IPS-11a (cell line): ENCODE data around the gene PVALB.

Experiments
- H3K4me3 ChIP-seq: one replicate; pipeline ENCODE4 v1.5.1; 2013; ENCODE audit warnings: low read depth, low read length, control low read depth

Gene PVALB, protein sequence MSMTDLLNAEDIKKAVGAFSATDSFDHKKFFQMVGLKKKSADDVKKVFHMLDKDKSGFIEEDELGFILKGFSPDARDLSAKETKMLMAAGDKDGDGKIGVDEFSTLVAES

DNA sequence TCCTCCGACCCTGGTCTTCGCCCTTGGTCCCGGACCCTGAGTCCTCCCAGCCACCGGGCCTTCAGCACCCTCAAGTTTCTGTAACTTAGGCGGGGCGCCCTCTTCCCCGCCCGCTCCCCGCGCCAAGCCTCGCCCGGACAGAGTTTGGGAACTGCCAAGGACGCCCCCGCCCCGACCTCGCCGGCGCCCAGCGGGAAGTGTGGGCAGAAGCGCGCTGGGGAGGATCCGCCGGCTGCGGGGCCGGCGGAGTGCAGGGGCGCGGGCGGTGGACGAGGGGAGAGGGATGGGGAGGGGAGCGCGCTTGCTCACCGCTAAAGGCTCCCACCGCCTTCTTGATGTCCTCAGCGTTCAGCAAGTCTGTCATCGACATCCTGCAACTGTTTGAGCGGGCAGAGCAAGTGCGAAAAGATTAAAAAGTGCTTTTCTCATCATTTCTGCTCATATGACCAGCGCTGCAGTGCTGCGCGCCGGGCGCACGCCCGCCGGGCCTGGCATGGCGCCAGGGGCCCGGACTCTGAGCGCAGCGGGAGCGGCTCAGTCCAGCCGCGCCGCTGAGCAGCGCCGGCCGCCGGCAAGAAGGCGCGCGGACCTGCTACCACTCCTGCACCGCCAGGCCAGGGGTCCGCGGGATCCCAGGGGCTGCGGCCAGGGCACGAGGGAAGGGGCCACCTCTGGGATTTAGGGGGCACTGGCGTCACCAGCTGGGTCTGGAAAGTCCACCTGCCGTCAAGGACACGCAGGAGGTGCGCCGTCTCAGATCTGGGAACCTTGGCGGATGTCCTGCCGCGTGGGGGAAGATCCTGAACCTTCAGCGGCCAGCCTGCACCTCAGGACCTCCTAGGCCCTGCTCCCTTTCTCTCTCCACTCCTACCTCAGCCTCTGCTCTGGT lies at the start of gene PVALB:
Gene PVALB (minus strand): TSS at position 400 of the 889 bp plus-strand sequence. CDS start 30 bp downstream, at position 370.
- peak within 1 kb of the TSS; percentile 44 for H3K4me3 ChIP-seq

DNA sequence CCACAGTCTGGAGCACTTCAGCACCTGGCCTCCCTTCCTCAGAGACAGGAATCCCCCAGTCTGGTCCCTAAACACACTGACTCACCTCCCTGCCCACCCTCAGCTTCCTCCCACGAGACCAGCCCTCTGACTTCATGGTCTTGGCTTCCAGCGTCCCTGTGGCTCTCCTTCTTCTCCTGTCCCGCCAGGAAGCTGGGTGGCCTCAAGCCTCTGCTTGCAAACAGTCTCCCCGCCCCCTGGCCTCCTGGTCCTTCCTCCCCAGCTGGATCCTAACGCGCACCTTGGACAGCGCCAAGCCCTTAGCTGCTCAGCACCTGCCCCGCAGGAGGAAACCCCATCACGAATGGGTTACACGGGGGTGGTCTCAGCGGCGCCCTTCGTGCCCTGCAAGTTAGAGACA lies 48.5 kb upstream of the PVALB start:
- H3K4me3 ChIP-seq, result no peak overlapping the region

DNA sequence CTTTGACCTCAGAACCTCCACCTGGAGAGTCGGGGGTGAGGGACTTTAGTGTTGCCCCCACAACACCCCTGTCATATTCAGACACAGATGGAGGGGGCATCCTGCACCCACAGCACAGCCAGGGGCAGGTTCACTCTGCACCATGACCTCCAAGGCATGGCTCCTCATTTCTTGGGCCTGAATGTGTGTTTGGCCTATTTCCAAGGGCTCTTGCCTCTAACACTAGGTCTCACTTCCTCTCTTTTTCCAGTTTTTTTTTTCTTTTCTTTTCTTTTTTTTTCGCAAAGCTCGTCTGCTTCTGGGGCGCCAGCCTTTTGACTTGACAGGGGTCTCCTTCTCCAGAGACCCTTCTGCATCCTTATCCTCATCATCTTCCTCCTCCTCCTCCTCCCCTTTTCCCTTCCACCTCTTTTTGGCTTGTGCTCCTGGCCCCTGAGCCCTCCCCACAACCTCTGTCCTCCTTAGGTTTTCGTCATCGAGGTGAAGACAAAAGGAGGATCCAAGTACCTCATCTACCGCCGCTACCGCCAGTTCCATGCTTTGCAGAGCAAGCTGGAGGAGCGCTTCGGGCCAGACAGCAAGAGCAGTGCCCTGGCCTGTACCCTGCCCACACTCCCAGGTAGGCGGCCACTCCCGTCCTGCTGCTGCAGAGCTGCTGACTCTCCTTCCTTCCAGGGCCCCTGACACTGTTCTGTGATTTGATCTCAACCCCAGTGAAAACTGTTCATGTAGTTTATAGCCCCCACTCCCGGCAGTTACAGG lies 47.8 kb upstream of the PVALB start:
- H3K4me3 ChIP-seq, result no peak overlapping the region

DNA sequence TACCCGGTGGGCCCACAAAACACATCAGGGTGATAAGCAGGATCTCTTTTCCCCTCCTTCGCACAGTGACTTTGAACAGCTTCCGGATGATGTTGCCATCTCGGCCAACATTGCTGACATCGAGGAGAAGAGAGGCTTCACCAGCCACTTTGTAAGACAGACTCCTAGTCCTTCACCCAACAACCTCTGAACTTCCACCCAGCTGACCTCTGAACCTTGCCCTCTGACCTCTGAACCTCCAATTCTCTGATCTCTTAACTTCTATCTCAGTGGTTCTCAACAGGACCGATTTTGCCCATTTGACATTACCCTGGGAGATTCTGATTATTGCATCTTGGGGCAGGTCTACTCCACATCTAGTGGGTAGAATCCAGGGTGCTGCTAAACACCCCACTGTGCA lies 47.1 kb upstream of the PVALB start:
- H3K4me3 ChIP-seq, result no peak overlapping the region

DNA sequence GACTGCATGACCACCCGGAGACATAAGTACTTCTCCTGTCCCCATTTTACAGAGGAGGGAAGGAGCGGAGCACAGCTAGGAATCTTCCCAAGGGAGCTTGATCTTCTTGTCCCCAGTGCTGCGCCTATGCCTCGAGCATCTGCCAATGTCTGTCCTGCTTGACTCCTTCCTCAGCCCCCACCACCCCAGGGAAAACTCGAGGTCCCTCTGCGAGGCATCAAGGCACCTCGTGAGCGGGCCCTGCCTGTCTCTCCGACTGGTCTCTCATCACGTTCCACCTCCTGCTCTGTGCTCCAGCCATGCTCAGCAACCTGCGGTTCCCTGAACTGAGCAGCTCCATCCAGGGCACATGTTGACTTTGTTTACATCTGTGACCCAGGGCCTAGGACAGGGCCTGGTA lies 46.4 kb upstream of the PVALB start:
- H3K4me3 ChIP-seq, result no peak overlapping the region

DNA sequence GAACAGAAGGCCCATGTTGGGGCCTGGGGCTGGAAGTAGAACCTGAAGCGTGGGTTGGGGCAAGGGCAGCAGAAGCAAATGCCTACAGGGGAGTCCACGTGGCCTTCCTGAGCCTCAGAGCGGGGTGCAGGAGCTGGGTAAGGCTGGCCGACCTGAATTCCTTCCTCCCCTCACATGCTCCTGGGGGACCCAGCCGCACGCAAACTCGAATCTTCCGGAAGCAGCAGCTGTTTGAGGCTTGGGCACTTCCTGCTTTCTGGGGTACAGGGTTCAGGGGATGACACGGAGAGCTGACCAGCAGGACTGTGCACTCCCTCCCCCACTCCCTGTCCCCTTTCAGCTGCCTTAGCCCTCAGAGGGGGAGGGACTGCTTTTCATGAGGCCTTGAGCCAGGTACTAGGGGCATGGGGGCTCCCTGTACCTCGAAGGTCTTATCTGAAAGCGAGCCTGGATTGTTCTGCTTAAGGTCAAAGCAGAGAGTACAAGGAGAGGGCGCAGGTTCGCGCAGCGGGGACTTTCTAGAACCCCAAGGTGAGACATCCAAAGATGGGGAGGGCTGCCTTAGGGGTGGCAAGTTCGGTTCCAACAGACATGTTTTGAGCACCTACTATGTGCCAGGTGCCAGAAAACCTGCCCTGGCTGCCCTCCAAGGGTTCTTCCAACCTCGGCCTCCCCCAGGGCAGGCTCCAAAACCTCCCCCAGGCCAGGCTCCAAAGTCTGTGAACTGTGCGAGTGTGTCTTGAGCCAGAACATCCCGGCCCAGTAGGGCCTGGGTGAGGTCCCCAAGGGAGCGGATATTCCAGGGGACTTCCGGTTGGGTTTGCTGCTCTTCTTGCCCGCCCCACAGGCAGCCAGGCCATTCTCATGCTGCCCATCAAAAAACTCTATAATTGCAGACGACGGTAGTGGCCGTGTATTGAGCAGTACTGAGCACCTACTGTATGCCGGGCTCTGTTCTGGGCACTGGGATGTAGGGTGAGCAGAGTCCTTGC lies 45.7 kb upstream of the PVALB start:
- H3K4me3 ChIP-seq, result no peak overlapping the region

DNA sequence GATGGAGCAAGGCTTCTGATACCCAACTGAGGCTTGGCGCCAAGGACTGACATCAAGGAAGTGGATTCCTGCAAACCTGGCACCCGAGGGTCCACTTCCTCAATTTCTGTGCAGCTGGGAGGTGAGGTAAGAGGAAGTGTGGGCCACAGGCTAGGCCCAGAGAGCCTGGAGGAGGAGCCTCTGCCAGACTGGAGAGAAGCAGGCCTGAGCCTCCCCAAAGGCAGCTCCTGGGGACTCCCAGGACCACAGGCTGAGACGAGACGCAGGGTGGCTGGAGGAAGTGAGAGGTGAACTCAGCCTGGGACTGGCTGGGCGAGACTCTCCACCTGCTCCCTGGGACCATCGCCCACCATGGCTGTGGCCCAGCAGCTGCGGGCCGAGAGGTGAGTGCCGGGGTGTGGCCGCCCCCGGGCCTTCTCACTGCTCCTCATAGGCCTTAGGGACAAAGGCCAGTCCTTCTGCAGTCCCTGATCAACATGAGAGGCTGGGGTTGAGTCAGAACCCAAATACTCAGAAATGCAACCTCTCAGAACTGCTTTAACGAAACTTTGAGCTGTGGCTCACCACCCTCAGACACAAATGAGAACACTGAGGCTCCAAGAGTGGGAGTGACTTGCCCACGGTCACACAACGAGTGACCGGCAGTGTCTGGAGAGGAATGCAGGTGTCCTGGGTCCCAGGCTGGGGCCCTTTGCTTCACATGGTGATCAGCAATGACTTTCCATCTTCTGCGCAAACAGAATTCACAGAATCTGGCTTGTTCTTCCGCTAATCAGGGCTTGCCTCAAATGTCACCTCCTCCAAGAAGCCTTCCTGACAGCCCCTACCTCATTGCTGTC lies 44.2 kb upstream of the PVALB start, which contains the start of gene NCF4:
Gene NCF4 (plus strand): TSS at position 186 of the 839 bp plus-strand sequence. CDS start 166 bp downstream, at position 352.
- no peak within 1 kb of the TSS for H3K4me3 ChIP-seq

DNA sequence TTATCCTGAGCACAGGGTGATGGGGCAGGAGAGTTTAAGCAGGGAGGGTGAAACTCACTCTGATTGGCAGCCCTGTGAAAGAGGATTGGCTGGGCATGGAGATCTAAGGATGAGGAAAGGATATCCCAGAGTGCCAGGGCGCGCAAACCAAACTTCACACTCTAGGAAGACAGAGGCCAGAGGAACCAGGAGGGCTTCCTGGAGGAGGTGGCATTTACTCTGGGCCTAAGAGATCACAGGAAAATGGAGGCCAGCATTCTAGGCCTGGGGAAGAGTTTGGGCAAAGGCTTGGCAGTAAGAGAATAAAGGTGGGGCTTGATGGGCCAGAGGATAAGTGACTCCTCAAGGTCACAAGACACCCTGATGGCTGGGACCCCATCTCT lies 43.6 kb upstream of the PVALB start:
- H3K4me3 ChIP-seq, result no peak overlapping the region

DNA sequence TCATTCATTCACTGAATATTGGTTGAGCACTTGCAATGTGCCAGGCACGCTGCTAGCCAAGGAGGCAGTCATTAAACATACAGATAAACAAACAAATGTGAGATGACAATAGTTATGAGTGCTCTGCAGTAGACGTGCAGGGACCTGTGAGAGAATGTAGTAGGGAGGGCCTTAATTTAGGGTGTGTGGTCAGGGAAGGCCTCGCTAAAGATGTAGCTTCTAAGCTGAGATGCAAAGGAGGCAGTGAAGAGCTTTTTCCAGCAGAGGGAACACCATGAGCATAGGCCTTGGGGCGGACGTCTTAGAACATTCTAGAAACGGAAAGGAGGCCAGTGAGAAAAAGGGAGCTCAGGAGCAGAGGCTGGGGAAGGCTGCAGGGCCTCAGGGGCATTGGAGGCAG lies 43.2 kb upstream of the PVALB start:
- no peak overlapping the region for H3K4me3 ChIP-seq

DNA sequence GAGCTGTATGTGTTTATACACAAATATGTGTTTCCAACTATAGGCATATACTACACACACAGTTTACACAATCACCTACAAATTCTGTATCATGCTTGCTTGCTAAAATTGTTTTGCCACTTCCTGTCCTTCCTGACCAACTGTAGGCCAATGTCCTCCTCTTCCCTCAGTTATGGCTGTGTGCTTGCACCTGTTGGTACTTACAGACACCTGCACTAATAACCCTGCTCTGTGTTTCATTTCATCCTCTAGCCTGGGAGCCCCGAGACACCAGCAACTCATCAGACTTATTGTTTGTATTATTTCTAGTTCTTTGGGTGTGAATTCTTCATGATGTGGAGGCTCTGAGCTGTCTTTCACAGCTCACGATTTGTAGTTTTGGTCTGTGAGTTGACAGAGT lies 42.1 kb upstream of the PVALB start:
- no peak overlapping the region for H3K4me3 ChIP-seq

DNA sequence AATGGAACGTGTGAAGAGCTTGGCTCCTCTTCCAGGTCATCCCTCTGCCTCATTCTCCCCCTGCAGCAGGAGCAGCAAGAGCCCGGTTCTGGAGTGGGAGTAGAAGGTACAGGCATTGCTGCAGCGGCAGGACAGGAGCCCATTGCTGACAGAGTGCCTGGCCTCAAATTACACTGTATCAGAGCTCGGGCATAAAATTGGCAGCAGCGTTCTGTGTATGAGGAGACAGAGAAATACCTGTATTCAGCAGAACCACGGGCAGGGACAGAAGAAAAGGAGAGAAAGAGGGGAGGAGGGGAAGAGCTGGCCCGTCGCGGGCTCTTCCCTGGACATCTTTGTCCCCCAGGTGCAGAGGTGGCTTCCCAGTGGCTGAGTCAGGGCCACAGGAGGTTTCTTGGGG lies 41.3 kb upstream of the PVALB start:
- no peak overlapping the region for H3K4me3 ChIP-seq

DNA sequence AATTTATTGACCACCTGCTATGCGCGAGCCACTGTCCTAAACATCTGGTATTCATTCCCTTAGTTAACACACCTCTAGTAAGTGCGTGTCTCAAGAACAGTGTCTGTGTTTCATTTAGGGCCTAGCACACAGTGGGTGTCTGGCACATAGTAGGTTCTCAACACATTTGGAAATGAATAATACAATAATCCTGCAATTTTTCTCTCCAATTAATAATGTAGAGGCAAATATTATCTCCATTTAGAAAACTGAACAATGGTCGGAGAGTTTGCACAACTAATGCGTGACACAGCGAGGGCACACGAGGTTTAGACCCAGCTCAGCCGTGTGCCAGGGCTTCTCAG lies 39.9 kb upstream of the PVALB start:
- no peak overlapping the region for H3K4me3 ChIP-seq

DNA sequence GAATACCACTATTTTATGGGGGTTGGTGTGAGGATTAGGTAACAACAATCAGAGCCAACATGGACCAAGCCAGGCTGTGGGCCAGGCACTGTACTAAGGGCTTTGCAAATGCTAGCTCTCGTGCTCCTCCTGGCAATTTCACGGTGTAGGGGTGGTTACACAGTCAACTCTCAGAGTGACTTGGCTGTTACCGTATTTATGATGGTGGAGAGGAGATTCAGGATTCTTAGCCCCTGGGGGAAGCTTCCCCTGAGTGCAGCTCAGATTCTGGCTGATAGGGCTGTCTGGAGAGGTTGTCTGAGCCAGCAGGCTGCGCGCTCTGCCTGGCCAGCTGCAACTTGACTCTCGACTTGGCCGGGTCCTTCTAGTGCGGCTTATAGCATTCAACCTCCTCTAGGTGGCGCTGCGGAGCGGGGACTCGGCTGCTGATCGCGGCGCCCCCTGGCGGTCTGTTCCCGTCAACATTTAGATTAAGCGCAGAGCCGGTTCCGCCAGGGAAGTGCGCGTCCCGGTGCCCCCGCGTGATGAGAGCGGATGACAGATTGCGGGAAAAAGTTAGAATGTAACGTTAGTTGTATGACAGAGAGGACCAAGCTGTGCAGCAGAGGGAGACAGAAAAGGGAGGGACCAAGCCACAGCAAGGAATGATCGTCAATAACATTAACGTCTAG lies 39.4 kb upstream of the PVALB start:
- no peak overlapping the region for H3K4me3 ChIP-seq

DNA sequence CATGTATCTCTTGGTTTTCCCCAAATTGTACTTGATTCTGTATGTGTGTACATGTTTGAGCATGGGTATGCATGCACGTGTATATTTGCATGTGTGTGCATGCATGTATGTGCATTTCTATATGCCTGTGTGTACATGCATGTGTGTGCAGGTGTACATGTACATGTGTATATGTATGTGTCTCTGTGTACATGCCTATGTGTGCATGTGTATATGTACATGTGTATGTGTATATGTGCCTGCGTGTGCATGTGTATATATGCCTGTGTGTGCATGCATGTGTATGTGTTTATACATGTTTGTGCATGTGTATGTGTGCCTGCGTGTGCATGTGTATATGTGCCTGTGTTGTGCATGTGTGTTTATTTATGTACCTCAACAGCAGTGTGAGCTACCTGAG lies 38.6 kb upstream of the PVALB start:
- no peak overlapping the region for H3K4me3 ChIP-seq

DNA sequence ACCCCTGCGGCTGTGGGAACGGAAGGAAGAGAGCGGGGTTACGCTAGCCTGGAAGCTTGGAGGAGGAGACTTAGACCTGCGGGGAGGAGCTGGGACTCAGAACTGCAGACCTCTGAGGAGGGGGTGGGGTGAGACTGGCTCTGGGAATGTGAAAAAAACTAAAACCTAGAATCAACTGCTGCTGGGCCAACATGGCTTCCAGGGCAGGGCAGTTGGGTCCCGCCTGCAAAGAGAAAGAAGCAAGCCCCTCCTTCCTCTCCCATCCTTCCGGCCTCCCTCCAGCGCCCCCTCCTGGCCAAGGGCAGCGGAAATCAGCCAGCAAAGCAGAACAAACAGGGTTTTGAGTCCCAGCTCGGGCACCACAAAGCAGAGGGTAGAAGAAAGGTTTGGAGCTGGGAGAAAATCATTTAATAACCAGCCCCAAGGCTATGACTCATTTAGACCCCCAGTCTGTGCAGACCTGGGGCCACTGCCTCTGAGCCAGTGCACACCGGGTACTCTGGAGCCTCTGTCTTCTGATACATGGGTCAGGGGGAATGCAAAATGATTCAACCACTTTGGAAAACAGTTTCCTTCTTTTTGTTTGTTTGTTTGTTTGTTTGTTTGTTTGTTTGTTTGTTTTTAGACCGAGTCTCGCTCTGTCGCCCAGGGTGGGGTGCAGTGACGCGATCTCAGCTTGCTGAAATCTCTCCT lies 36.7 kb upstream of the PVALB start:
- H3K4me3 ChIP-seq, result no peak overlapping the region

DNA sequence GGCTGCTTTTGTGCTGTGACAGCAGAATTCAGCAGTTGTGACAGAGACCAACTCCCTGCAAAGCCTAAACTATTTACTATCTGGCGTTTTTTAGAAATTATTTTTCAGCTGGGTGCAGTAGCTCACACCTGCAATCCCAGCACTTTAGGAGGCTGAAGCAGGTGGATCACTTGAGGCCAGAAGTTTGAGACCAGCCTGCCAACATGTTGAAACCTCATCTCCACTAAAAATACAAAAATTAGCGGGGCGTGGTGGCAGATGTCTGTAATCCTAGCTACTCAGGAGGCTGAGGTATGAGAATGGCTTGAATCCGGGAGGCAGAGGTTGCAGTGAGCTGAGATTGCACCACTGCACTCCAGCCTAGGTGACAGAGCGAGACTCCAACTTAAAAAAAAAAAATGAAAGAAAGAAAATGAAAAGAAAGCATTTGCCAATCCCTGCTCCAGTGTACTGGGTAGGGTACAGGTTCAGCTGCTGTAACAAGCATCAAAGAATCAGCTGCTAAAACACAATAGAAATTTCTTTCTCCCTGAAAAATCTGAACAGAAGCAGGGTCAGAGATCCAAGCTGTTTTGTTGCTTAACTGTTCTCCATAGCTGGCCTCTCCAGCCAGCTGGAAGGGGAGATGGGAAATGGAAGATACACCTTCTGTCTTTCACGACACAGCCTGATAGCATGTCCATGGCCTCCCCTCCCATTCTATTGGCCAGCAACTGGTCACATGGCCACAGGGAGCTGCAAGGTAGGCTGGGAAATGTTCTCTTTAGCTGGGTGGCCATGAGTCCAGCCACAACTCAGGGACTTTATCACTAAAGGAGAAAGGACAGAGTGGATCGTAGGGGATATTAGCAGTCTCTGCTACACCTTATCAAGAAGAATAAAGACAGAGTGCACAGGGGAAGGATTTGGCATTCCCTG lies 35.5 kb upstream of the PVALB start:
- H3K4me3 ChIP-seq, result no peak overlapping the region

DNA sequence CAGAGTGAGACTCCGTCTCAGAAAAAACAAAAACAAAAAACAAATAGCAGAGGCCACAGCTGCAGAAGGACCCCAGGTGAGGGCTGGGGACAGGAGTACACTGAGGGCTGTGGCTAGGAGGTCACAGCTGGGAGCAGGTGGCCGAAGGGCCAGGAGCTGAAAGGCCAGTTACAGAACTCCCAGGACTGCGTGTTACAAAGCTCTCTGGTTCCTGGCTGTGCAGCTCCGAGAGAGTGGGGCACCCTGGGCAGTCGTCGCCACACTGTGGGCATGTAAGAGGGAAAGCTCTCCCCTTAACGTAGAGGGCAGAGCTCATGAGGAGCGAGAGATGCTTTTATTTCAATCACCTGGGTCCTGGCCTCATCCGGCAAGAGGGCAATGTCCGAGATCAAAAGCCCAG lies 33.8 kb upstream of the PVALB start:
- no peak overlapping the region for H3K4me3 ChIP-seq

DNA sequence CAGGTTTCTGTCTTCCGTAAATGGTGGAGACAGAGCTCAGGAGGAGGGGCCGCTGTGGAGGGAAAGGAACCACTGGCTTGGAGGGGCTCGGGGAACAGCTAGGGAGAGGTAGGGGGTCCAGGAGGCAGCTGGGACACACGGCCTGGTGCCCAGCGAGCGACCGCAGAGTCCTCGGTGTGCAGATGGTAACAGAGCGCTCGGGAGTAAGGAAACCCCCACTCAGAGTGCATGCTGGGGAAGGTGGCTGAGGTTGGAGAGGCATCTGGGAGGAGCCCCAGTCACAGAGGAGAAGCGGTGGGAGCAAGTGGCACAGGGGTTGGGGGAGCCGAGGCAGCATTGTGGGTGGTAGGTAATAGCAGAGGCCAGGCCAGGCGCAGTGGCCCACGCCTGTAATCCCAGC lies 33.2 kb upstream of the PVALB start:
- H3K4me3 ChIP-seq, result no peak overlapping the region
